SU-DHL-6 (cell line): ENCODE results near the gene RPRML.

Experiments used
- EZH2phosphoT487 ChIP-seq: fragments of 200-600 bp; sonication (generic), shearing (Covaris generic); conservative IDR thresholded peaks from 2 replicates; pipeline ENCODE4 v1.6.1; 2018; ENCODE audit warnings: mild to moderate bottlenecking, antibody characterized with exemption, low read length, moderate library complexity, mixed read lengths
- TF ChIP-seq, protein P1 (sequence below): fragments of 200-600 bp; sonication (generic); IDR thresholded peaks from one replicate; pipeline ENCODE4 v1.5.1; 2017; ENCODE audit warnings: antibody characterized with exemption, mild to moderate bottlenecking, low read length, moderate library complexity; ENCODE audit not compliant: insufficient read depth, poor library complexity, severe bottlenecking

DNA sequence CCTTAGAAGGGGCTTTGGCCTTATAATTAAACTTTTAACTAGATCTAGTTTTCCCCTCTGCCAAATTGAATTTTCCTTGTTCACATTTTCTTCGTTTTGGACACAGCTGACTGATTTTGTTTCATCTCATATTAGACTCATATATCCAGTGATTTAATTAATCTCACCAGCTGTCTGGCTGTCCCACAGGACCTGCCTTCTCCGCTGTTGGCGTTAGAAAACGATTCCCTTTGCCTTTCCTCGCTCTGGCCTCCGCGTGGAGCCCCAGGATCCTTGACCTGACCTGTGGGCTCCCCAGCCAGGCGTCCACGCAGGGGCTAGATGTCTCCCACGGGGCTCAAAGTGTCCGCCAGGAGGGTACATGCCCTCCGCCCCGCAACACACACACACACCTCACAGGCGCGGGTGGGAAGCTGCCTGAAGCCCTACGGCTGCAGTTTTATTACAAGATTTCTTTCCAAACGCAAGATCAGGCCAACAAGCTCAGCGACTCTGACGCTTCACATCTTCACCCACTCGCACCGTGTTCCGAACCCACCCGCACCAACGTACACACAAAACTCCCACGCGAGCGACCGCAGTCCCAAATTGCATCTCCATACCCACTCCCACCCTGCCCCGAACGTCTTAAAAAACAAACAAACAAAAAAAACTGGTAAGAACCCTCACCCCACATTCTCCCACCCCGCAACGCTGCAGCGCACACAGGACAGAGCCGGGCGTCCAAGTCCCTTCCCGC, 1.1 kb downstream of the RPRML start:
- TF ChIP-seq, protein P1, sequence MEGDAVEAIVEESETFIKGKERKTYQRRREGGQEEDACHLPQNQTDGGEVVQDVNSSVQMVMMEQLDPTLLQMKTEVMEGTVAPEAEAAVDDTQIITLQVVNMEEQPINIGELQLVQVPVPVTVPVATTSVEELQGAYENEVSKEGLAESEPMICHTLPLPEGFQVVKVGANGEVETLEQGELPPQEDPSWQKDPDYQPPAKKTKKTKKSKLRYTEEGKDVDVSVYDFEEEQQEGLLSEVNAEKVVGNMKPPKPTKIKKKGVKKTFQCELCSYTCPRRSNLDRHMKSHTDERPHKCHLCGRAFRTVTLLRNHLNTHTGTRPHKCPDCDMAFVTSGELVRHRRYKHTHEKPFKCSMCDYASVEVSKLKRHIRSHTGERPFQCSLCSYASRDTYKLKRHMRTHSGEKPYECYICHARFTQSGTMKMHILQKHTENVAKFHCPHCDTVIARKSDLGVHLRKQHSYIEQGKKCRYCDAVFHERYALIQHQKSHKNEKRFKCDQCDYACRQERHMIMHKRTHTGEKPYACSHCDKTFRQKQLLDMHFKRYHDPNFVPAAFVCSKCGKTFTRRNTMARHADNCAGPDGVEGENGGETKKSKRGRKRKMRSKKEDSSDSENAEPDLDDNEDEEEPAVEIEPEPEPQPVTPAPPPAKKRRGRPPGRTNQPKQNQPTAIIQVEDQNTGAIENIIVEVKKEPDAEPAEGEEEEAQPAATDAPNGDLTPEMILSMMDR = no peak
- no peak for TF ChIP-seq EZH2phosphoT487
